GM12872 (cell line): ENCODE data around the gene FKBP1A.

Experiments used
- TF ChIP-seq, protein P1 (sequence below): IDR thresholded peaks from 3 replicates; pipeline ENCODE4 v1.5.1; 2011; ENCODE audit warnings: low read depth, mild to moderate bottlenecking, low read length, moderate library complexity; ENCODE audit not compliant: insufficient read depth

Gene FKBP1A

DNA sequence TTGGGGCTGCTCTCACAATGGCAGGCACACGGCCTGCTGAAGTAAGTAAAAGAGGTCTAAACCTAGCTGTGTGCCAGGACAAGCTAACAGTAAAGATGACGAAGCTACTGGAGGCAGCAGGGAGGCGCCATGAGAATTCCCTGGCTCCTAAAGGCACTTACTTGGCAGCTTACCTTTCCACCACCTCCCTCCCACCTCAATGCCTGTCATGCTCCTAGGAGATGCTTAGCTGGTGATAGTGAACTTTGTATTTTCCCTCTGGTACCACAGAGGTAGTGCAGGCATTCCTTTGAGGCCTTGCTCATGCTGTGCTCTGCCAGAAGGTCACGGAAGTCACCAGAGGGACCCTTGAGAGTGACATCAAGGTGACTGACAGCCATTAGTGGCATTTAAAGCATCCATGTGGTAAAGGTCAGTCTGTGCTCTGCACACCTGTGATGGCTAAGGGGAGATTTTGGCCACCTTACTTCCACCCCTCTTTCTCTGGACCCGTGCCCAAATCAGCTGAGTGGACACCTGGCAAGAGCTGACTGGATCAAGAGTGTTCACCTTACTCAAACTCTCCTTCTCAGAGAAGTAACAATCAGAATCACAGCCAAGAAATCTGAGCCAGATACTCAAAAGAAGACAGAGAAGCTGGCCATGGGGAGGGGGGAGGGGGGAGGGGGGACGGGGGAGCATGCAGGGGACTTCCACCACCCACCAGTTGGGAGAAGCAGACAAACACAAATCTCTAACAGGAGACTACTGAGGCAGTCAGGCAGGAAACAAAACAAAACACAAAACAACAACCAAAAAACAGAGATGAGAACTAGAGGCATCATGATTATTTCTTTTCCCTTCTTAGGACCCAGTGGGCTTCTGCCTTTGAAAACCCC, 2.9 kb downstream of the FKBP1A start:
- TF ChIP-seq, protein P1, sequence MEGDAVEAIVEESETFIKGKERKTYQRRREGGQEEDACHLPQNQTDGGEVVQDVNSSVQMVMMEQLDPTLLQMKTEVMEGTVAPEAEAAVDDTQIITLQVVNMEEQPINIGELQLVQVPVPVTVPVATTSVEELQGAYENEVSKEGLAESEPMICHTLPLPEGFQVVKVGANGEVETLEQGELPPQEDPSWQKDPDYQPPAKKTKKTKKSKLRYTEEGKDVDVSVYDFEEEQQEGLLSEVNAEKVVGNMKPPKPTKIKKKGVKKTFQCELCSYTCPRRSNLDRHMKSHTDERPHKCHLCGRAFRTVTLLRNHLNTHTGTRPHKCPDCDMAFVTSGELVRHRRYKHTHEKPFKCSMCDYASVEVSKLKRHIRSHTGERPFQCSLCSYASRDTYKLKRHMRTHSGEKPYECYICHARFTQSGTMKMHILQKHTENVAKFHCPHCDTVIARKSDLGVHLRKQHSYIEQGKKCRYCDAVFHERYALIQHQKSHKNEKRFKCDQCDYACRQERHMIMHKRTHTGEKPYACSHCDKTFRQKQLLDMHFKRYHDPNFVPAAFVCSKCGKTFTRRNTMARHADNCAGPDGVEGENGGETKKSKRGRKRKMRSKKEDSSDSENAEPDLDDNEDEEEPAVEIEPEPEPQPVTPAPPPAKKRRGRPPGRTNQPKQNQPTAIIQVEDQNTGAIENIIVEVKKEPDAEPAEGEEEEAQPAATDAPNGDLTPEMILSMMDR, result no peak

DNA sequence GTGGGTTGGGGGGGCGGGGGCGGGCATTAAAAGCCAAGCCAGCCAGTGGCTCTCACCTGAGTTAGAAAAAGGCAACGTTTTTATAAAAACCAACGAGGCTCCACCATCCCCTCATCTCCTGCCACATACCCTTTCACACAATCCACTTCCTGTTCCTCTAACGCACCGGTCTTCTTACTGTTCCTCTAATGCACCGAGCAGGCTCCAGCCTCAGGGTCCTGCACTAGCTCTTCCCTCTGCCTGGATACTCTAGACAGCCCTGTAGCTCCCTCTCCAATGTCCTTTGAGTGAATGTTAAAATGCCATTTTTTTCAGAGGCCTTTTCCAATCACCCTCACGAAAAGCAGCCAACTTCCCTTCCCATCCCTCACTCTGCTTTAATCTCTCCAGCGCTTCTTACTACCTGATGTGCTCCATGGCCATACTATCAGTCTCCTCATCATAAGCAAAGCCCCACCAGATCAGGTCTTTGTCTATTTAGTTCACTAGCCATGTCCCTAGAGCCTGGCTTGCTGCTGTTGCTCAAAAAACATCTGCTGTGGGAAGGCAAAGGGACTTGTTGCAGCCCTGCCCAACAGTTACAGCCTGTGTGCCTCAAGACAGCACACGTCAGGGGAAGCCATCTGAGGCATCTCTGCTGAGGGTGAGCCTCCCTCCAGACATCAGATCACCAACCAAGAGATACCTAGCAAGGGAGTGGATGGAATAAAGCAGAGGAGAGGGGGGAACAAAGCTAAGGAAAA, 3.9 kb downstream of the FKBP1A start:
- TF ChIP-seq, protein P1, result no peak

DNA sequence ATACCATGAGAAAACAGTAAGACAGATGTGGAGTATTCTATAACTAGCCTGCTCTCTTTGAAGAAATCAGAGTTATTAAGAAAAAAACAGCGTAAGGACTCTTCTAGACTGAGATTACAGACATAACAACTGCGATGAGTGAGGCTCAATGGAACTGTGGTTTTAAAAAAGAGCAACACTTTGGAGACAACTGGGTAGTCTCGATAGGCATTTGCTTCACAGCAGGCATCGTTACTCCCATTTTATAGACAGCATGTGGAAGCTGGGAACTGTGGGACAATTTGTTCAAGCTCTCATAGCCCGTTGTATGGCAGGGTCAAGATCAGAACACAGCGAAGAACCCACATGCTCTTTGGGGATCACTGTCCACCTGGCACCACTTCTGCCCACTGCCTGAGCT, 4.6 kb downstream of the FKBP1A start:
- TF ChIP-seq, protein P1, result no peak

DNA sequence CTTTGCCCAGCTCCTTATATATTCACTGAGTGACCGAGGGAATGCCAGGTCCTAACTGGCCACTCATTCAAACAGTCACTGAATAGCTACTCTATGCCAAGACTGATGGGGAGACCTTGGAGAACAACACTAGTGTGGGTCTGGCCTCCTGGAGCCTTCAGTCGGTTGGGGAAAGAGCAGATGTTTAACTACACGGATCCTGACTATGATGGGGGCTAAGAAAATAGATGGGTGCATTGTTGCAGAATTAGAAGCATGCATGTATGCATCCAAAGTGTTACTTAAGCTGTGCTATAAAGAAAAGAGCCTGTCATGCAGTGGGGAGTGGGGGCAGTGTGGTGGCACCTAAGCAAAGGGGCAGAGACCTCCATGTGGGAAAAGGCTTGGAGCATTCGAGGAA, 6.5 kb downstream of the FKBP1A start:
- TF ChIP-seq, protein P1, result no peak

DNA sequence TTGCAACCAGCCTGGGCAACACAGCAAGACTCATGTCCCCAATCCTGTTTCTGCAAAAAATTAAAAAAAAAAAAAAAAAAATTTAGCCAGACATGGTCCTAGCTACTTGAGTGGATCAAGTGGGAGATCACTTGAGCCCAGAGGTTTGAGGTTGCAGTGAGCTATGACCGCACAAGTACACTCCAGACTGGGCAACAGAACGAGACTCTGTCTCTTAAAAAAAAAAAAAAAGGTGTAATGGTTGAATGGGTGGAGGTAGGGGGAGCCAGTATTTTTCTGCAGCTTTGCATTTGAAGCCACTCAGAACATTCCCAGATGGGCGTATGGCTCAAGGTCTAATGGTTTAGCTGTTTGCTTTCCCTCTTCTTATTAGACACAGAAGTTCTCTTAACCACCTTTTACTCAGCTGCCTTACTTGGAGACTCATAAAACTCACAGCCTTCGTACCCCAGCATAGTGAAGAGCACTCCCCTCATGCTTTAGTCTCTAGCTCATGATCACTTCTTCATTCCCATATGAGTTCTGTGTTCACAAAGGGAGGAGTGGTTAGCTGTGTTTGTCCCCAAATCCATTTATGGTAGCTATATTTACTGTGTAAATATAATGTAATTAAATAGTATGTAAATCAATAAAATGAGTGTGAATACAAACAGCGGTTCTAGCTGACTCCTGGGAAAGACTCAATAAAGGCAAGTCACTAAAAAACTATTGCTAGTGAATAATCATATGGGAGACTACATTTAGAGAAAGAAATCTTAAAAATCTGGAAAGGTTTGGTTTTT, 9.0 kb downstream of the FKBP1A start:
- TF ChIP-seq, protein P1, result no peak

DNA sequence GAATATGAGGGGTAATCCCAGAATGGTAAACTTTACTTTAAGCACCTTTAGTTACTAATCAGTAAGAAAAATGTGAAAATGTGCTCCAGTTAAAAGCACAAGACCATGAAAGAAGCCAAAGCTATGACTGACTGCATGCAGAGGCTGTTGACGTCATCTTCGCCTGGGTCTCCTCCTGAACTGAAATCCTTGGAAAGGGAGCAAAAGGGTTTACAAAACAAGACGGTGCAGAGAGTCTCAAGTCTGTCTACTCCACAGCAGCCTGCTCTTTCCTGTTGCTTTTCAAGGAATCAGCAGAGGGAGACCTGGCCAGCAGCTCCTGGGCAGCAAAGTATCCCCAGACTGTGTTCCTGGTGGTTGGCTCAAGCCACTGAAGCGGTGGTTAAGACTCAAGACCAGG, 10.2 kb downstream of the FKBP1A start:
- TF ChIP-seq, protein P1, result no peak
